A549 (cell line): ENCODE measurements around the gene GCHFR. TPM values are rescaled to one million over a fixed set of nuclear protein-coding genes. Genes with fewer than 3 reads are reported as not detected.

Experiments used
- ATAC-seq, 2 experiments: fragments of 200-7000 bp in 1 of 2; fragments of >200 bp in 1 of 2; cut with Nextera tagmentation in 1 of 2; cut with Tn5 transposase in 1 of 2; 3 replicates each; pipeline versions ENCODE4 v1.8.0 to v1.9.1; 2018 to 2020; ENCODE audit warnings: mild to moderate bottlenecking in 1 of 2, moderate library complexity in 1 of 2
- CTCF ChIA-PET: fragments of 300-600 bp; sonication (Branson Sonifier 250); formaldehyde crosslinking; extraction: SDS; loops from one replicate; lab custom pipeline; 2021; ENCODE audit warnings: antibody characterized with exemption, inconsistent platforms; lab: Yijun Ruan, JAX
- POLR2A ChIA-PET: fragments of 350-600 bp; formaldehyde crosslinking; extraction: SDS; loops from one replicate; lab custom pipeline; 2021; ENCODE audit warnings: antibody characterized with exemption, inconsistent platforms; lab: Yijun Ruan, JAX
- DNase-seq, 2 experiments: peaks; one replicate each; pipeline versions ENCODE4 v3.0.0 to v3.0.0-alpha.2; 2011 to 2016; ENCODE audit warnings: low read depth in 1 of 2, low spot score in 1 of 2
- FAIRE-seq: peaks from 2 replicates; lab custom pipeline; 2011; peaks lifted over from hg19 to GRCh38; lab: Jason Lieb, UNC
- H3K27ac ChIP-seq, 2 experiments: fragments of >200 bp; sonication (Bioruptor Twin); formaldehyde crosslinking; 3 replicates each; pipeline ENCODE4 v1.5.1; 2016 to 2017
- H3K4me1 ChIP-seq: fragments of >200 bp; sonication (Bioruptor Twin); formaldehyde crosslinking; 3 replicates; pipeline ENCODE4 v1.6.1; 2016
- H3K4me2 ChIP-seq: fragments of >200 bp; sonication (Bioruptor Twin); formaldehyde crosslinking; 3 replicates; pipeline ENCODE4 v1.6.1; 2016
- H3K4me3 ChIP-seq: fragments of >200 bp; sonication (Bioruptor Twin); formaldehyde crosslinking; 3 replicates; pipeline ENCODE4 v1.5.1; 2016
- H3K9me3 ChIP-seq: fragments of >200 bp; sonication (Bioruptor Twin); formaldehyde crosslinking; 3 replicates; pipeline ENCODE4 v1.6.1; 2016
- BHLHE40 ChIP-seq: IDR thresholded peaks from 2 replicates; pipeline ENCODE4 v1.6.1; 2012; ENCODE audit warnings: low read depth, low read length, inconsistent platforms
- CBX2 ChIP-seq: fragments of 200-600 bp; sonication (generic); IDR thresholded peaks from 2 replicates; pipeline ENCODE4 v1.6.1; 2016; ENCODE audit warnings: low read depth, mild to moderate bottlenecking, borderline replicate concordance
- EHF ChIP-seq: fragments of 250-450 bp; sonication (Bioruptor Pico); IDR thresholded peaks from 2 replicates; pipeline ENCODE4 v1.5.0; 2020; ENCODE audit warnings: mild to moderate bottlenecking
- ESRRA ChIP-seq: fragments of 150-350 bp; IDR thresholded peaks from 2 replicates; pipeline ENCODE4 v1.6.1; 2014; ENCODE audit warnings: mild to moderate bottlenecking, low read length, borderline replicate concordance
- FOSB ChIP-seq: fragments of 250-450 bp; sonication (Bioruptor Pico); IDR thresholded peaks from 2 replicates; pipeline ENCODE4 v1.5.0; 2020; ENCODE audit warnings: mild to moderate bottlenecking, moderate library complexity
- FOSL2 ChIP-seq, 2 experiments: fragments of 450-650 bp in 1 of 2; fragments of >200 bp in 1 of 2; sonication (Bioruptor Twin) in 1 of 2; formaldehyde crosslinking; IDR thresholded peaks; 2 replicates each; pipeline versions ENCODE4 v1.5.0 to v1.6.1; 2016 to 2020; ENCODE audit warnings: mild to moderate bottlenecking in 1 of 2, moderate library complexity in 1 of 2
- FOXS1 ChIP-seq: fragments of 250-450 bp; sonication (Bioruptor Pico); IDR thresholded peaks from 2 replicates; pipeline ENCODE4 v1.5.0; 2020; ENCODE audit warnings: mild to moderate bottlenecking, moderate library complexity
- MYC ChIP-seq: IDR thresholded peaks from 2 replicates; pipeline ENCODE4 v1.6.1; 2012; ENCODE audit warnings: mild to moderate bottlenecking, inconsistent platforms, low read length, improper control_type of control experiment, borderline replicate concordance
- PHF8 ChIP-seq: fragments of 200-600 bp; sonication (generic); IDR thresholded peaks from 2 replicates; pipeline ENCODE4 v1.6.1; 2016; ENCODE audit warnings: low read depth, mild to moderate bottlenecking, antibody characterized with exemption, moderate library complexity, borderline replicate concordance
- RARB ChIP-seq: fragments of 250-450 bp; sonication (Bioruptor Pico); IDR thresholded peaks from 2 replicates; pipeline ENCODE4 v1.8.0; 2021; ENCODE audit warnings: mild to moderate bottlenecking, moderate library complexity
- RNF2 ChIP-seq: fragments of 200-600 bp; sonication (generic); IDR thresholded peaks from 2 replicates; pipeline ENCODE4 v1.6.1; 2016; ENCODE audit warnings: low read depth, mild to moderate bottlenecking, antibody characterized with exemption, moderate library complexity, borderline replicate concordance
- SREBF2 ChIP-seq: fragments of 450-650 bp; IDR thresholded peaks from 2 replicates; pipeline ENCODE4 v1.6.1; 2014; ENCODE audit warnings: mild to moderate bottlenecking, moderate library complexity
- TFCP2L1 ChIP-seq: fragments of 250-450 bp; sonication (Bioruptor Pico); IDR thresholded peaks from 2 replicates; pipeline ENCODE4 v1.5.0; 2021; ENCODE audit warnings: mild to moderate bottlenecking
- TP53 ChIP-seq: fragments of 250-450 bp; sonication (Bioruptor Pico); IDR thresholded peaks from 2 replicates; pipeline ENCODE4 v1.5.0; 2021; ENCODE audit warnings: mild to moderate bottlenecking, moderate library complexity
- ZFP36 ChIP-seq: fragments of 450-650 bp; IDR thresholded peaks from 2 replicates; pipeline ENCODE4 v1.6.1; 2014; ENCODE audit warnings: borderline replicate concordance; ENCODE audit not compliant: partially characterized antibody
- ZNF302 ChIP-seq: fragments of 250-450 bp; sonication (Bioruptor Pico); IDR thresholded peaks from 2 replicates; pipeline ENCODE4 v1.9.0; 2021; ENCODE audit warnings: inconsistent platforms, mild to moderate bottlenecking, moderate library complexity
- WGBS: methylation state at CpG from one replicate; pipeline ENCODE4 v1.1.6; 2017; ENCODE audit errors: missing lambda C conversion rate; 5-methylcytosine and 5-hydroxymethylcytosine counted together
- polyA plus RNA-seq, 4 experiments: library from polyadenylated mRNA; depleted of rRNA in 3 of 4; stranded (reverse); fragments of >200 nt; fragmentation: RNase III in 1 of 4; extraction: RNeasy Plus Mini Kit Qiagen cat#74134 plus additional on column Dnase treatment in 1 of 4; gene quantifications; 2 replicates in 3 of 4; 3 replicates in 1 of 4; pipeline ENCODE4 v1.2.3, GENCODE V29; 2011 to 2017
- TF ChIP-seq, protein P1 (sequence below): fragments of >200 bp; sonication (Bioruptor Twin); formaldehyde crosslinking; IDR thresholded peaks from 3 replicates; pipeline ENCODE4 v1.5.1; 2016
- TF ChIP-seq, protein P2 (sequence below): fragments of >200 bp; sonication (Bioruptor Twin); formaldehyde crosslinking; IDR thresholded peaks from 2 replicates; pipeline ENCODE4 v1.6.1; 2016
- TF ChIP-seq, protein P3 (sequence below): IDR thresholded peaks from 2 replicates; pipeline ENCODE4 v1.6.1; 2012

Gene GCHFR
- polyA plus RNA-seq, 2 of the 4 experiments (the other 2 are of a cell fraction), result 6.9 to 7.7 TPM

- TF ChIP-seq EHF (CRISPR knock-in tag) (no peak), PHF8 (no peak), RNF2 (no peak), ZFP36 (no peak)
- TF ChIP-seq, protein P1, sequence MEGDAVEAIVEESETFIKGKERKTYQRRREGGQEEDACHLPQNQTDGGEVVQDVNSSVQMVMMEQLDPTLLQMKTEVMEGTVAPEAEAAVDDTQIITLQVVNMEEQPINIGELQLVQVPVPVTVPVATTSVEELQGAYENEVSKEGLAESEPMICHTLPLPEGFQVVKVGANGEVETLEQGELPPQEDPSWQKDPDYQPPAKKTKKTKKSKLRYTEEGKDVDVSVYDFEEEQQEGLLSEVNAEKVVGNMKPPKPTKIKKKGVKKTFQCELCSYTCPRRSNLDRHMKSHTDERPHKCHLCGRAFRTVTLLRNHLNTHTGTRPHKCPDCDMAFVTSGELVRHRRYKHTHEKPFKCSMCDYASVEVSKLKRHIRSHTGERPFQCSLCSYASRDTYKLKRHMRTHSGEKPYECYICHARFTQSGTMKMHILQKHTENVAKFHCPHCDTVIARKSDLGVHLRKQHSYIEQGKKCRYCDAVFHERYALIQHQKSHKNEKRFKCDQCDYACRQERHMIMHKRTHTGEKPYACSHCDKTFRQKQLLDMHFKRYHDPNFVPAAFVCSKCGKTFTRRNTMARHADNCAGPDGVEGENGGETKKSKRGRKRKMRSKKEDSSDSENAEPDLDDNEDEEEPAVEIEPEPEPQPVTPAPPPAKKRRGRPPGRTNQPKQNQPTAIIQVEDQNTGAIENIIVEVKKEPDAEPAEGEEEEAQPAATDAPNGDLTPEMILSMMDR, result no peak
Measured at GRCh38 chr15:40770147-40770721, 6.4 kb downstream of the GCHFR start (continued).

DNA sequence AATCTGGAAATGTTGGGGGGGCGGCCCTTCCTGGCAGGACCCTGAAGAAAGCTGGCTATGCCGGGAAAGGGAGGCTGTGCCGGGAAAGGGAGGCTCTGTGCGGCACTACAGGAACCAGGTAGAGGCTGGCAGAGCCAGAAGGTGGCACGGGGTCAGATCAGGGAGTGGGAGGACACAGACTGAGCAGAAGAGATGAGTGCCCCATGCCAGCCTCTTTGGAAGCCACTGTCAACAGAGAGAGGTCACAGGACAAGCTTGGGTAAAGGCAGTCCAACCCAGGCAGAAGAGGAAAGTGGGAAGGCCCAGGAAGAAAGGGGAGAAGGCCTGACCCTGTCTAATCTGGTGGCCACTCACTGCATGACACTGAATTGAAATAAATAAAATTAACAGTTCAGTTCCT, 7.4 kb downstream of the GCHFR start:
- ATAC-seq, result no peak
- TF ChIP-seq ZFP36 (no peak), FOSL2 (IDR thresholded peaks at IDR 0.05) (no peak), FOSL2 (CRISPR knock-in tag; IDR thresholded peaks at IDR 0.05) (no peak), FOSB (CRISPR knock-in tag) (no peak), RARB (CRISPR knock-in tag) (no peak), BHLHE40 (no peak)
- Histone ChIP-seq H3K27ac (no peak overlapping the region), H3K4me3 (no peak overlapping the region), H3K4me2 (no peak overlapping the region), H3K9me3 (no peaks in the 10 kb centered on the region), H3K4me1 (peaks cover 3% of the 10 kb centered on the region; the same call in 1 of the 3 replicates)
- ChIA-PET CTCF (interaction anchor here (1.1 to 2.8 kb wide), 2 partner anchors 11 to 181 kb away, joined by 4 to 12 read pairs; no protein-coding TSS in a partner anchor), POLR2A (no interaction called here)
- WGBS, result 95% methylated on average over 5 of the region's 5 CpGs
- DNase-seq, result no peak
- FAIRE-seq, result no peak

DNA sequence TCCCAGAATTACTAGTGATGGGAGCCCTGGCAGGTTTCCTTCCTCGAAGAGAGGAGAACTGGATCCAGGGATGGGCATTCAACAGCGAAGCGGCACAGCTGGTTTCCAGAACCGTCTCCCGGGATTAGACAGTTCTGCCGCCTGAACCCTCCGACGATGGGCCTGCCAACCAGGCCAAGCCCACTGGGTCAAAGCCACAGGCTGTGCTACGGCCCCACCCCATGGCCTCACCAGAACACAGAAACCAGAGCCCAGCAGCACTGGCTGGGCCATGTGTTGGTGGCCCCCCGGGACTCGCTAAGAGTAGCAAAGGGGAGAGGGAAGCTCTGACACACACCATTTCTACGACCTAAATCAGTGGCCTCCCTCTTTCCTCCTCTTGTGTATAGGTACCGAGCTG, 8.1 kb downstream of the GCHFR start:
- POLR2A ChIA-PET, result no interaction called here
- H3K4me1 ChIP-seq, result peaks cover 2% of the 10 kb centered on the region; the same call in 1 of the 3 replicates
- H3K27ac ChIP-seq, result no peak overlapping the region
- no peaks in the 10 kb centered on the region for H3K9me3 ChIP-seq
- no peak for DNase-seq
- H3K4me3 ChIP-seq, result no peak overlapping the region
- H3K4me2 ChIP-seq, result no peak overlapping the region
- CTCF ChIA-PET, result interaction anchor here (1.1 to 2.8 kb wide), 2 partner anchors 10 to 182 kb away, joined by 4 to 12 read pairs; no protein-coding TSS in a partner anchor
- WGBS, result 92% methylated on average over 7 of the region's 13 CpGs
- FAIRE-seq, result no peak
- no peak for ATAC-seq
- no peak for TF ChIP-seq TP53 (CRISPR knock-in tag)
- no peak for TF ChIP-seq FOXS1
- no peak for TF ChIP-seq RARB (CRISPR knock-in tag)
- no peak for TF ChIP-seq SREBF2
- TF ChIP-seq TFCP2L1, result no peak
- TF ChIP-seq, protein P1, result no peak
- TF ChIP-seq ZNF302 (CRISPR knock-in tag), result no peak
- no peak for TF ChIP-seq CBX2
- TF ChIP-seq, protein P2, sequence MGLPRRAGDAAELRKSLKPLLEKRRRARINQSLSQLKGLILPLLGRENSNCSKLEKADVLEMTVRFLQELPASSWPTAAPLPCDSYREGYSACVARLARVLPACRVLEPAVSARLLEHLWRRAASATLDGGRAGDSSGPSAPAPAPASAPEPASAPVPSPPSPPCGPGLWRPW, result no peak
- TF ChIP-seq, protein P3, sequence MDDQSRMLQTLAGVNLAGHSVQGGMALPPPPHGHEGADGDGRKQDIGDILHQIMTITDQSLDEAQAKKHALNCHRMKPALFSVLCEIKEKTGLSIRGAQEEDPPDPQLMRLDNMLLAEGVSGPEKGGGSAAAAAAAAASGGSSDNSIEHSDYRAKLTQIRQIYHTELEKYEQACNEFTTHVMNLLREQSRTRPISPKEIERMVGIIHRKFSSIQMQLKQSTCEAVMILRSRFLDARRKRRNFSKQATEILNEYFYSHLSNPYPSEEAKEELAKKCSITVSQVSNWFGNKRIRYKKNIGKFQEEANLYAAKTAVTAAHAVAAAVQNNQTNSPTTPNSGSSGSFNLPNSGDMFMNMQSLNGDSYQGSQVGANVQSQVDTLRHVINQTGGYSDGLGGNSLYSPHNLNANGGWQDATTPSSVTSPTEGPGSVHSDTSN, result no peak
- TF ChIP-seq RNF2, result no peak
- TF ChIP-seq MYC, result no peak
- no peak for TF ChIP-seq ESRRA
